ENCODE data around the gene ATL2.

DNA sequence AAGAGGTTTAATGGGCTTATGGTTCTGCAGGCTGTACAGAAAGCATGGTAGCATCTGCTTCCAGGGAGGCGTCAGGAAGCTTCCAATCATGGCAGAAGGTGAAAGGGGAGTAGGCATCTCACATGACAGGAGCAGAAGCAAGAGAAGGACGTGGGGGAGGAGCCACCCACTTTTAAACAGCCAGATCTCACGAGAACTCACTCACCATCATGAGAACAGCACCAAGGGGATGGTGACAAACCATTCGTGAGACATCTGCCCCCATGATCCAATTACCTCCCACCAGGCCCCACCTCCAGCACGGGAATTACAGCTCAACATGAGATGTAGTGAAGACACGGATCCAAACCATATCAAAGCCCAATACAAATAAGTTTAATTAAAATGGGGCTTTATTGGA, 113.8 kb downstream of the ATL2 start:
- TF ChIP-seq CTCF (IDR thresholded peaks at IDR 0.05) (no peak), EZH2 (IDR thresholded peaks at IDR 0.05; ENCODE audit: borderline replicate concordance, insufficient read depth, low read depth, low read length, poor library complexity, severe bottlenecking) (no peak)
